ENCODE data around the gene DYDC1. TPM values are rescaled to one million over a fixed set of nuclear protein-coding genes. Genes with fewer than 3 reads are reported as not detected.

The DYDC1 gene
- total RNA-seq, 1 experiment from 2014 or later, result not detected

- Histone ChIP-seq H3K27me3 (replicated peaks; ENCODE audit: insufficient read depth, low read depth, low read length, poor library complexity) (no peaks in the 10 kb centered on the region), H3K36me3 (ENCODE audit: insufficient read depth, low read length, poor library complexity, severe bottlenecking) (no peaks in the 10 kb centered on the region), H3K4me1 (ENCODE audit: insufficient read depth, low read length, poor library complexity, severe bottlenecking) (peaks cover 4% of the 10 kb centered on the region), H3K27ac (ENCODE audit: low read depth, low read length, poor library complexity, severe bottlenecking) (no peak overlapping the region), H3K4me3 (ENCODE audit: low read depth, low read length, poor library complexity, severe bottlenecking) (no peak overlapping the region), H3K9me3 (ENCODE audit: low read depth, low read length, poor library complexity, severe bottlenecking) (no peaks in the 10 kb centered on the region)
- ChIA-PET CTCF (no interaction called here), POLR2A (ENCODE audit: low non-redundant PET) (no interaction called here)
- no peak for TF ChIP-seq EZH2 (IDR thresholded peaks at IDR 0.05; ENCODE audit: borderline replicate concordance, low read depth, low read length, poor library complexity, severe bottlenecking)
- TF ChIP-seq CTCF (conservative IDR thresholded peaks at IDR 0.05; ENCODE audit: low read depth, low read length), result no peak
- peak; percentile 80 for DNase-seq (ENCODE audit: low spot score)
- intact Hi-C loops (cut with micrococcal nuclease; ENCODE audit: unreplicated experiment), result no loop called here
- no TSS peak for BruUV-seq (replicated peaks)
Observed at GRCh38 chr10:80324086-80324485, 32.5 kb downstream of the DYDC1 start.

GRCh38 chr10:80323311-80323710, 33.2 kb downstream of the DYDC1 start:
- DNase-seq (ENCODE audit: low spot score), result no peak
- POLR2A ChIA-PET (ENCODE audit: low non-redundant PET), result no interaction called here
- Histone ChIP-seq H3K27ac (ENCODE audit: low read depth, low read length, poor library complexity, severe bottlenecking) (no peak overlapping the region), H3K27me3 (replicated peaks; ENCODE audit: insufficient read depth, low read depth, low read length, poor library complexity) (no peaks in the 10 kb centered on the region), H3K4me3 (ENCODE audit: low read depth, low read length, poor library complexity, severe bottlenecking) (no peak overlapping the region), H3K4me1 (ENCODE audit: insufficient read depth, low read length, poor library complexity, severe bottlenecking) (peaks cover 4% of the 10 kb centered on the region), H3K9me3 (ENCODE audit: low read depth, low read length, poor library complexity, severe bottlenecking) (no peaks in the 10 kb centered on the region), H3K36me3 (ENCODE audit: insufficient read depth, low read length, poor library complexity, severe bottlenecking) (no peaks in the 10 kb centered on the region)
- TF ChIP-seq CTCF (conservative IDR thresholded peaks at IDR 0.05; ENCODE audit: low read depth, low read length) (no peak), EZH2 (IDR thresholded peaks at IDR 0.05; ENCODE audit: borderline replicate concordance, low read depth, low read length, poor library complexity, severe bottlenecking) (no peak)
- CTCF ChIA-PET, result no interaction called here
- intact Hi-C loops (cut with micrococcal nuclease; ENCODE audit: unreplicated experiment), result no loop called here
- no TSS peak for BruUV-seq (replicated peaks)

GRCh38 chr10:80322711-80323110, 33.8 kb downstream of the DYDC1 start:
- DNase-seq (ENCODE audit: low spot score), result no peak
- ChIA-PET CTCF (no interaction called here), POLR2A (ENCODE audit: low non-redundant PET) (no interaction called here)
- Histone ChIP-seq H3K27ac (ENCODE audit: low read depth, low read length, poor library complexity, severe bottlenecking) (no peak overlapping the region), H3K36me3 (ENCODE audit: insufficient read depth, low read length, poor library complexity, severe bottlenecking) (no peaks in the 10 kb centered on the region), H3K4me3 (ENCODE audit: low read depth, low read length, poor library complexity, severe bottlenecking) (no peak overlapping the region), H3K4me1 (ENCODE audit: insufficient read depth, low read length, poor library complexity, severe bottlenecking) (peaks cover 4% of the 10 kb centered on the region), H3K27me3 (replicated peaks; ENCODE audit: insufficient read depth, low read depth, low read length, poor library complexity) (no peaks in the 10 kb centered on the region), H3K9me3 (ENCODE audit: low read depth, low read length, poor library complexity, severe bottlenecking) (no peaks in the 10 kb centered on the region)
- BruUV-seq (replicated peaks), result no TSS peak
- no peak for TF ChIP-seq EZH2 (IDR thresholded peaks at IDR 0.05; ENCODE audit: borderline replicate concordance, low read depth, low read length, poor library complexity, severe bottlenecking)
- no peak for TF ChIP-seq CTCF (conservative IDR thresholded peaks at IDR 0.05; ENCODE audit: low read depth, low read length)
- intact Hi-C loops (cut with micrococcal nuclease; ENCODE audit: unreplicated experiment), result no loop called here

All from A673 (cell line).